Measurements from ENCODE around the gene PKHD1.

DNA sequence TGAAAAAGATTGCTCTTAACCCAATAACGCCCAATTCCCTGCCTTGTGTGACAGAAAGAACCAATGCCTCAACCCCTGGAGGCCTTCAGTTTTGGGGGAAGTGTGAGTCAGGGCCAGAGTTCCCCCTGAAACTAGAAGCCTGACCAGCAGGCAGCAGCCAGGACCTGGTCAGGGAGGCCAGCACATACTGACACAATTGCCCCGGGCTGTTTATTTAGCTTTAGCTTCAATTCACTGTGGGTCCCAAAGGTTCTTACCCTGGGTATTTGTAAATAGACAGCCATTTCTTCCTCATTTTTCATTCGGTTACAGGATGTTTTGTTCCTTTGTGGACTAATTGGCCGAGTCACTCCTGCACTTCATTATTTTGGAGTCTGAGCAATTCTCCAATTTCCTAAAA is 195.6 kb downstream of the PKHD1 start:
- TF ChIP-seq, protein P1, sequence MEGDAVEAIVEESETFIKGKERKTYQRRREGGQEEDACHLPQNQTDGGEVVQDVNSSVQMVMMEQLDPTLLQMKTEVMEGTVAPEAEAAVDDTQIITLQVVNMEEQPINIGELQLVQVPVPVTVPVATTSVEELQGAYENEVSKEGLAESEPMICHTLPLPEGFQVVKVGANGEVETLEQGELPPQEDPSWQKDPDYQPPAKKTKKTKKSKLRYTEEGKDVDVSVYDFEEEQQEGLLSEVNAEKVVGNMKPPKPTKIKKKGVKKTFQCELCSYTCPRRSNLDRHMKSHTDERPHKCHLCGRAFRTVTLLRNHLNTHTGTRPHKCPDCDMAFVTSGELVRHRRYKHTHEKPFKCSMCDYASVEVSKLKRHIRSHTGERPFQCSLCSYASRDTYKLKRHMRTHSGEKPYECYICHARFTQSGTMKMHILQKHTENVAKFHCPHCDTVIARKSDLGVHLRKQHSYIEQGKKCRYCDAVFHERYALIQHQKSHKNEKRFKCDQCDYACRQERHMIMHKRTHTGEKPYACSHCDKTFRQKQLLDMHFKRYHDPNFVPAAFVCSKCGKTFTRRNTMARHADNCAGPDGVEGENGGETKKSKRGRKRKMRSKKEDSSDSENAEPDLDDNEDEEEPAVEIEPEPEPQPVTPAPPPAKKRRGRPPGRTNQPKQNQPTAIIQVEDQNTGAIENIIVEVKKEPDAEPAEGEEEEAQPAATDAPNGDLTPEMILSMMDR (IDR thresholded peaks at IDR 0.05; ENCODE audit: insufficient read depth, low read length), result no peak
- TF ChIP-seq GABPA (IDR thresholded peaks at IDR 0.05; ENCODE audit: low read depth), result no peak
- TF ChIP-seq POLR2AphosphoS5 (IDR thresholded peaks at IDR 0.05; ENCODE audit: low read depth), result no peak
- TF ChIP-seq, protein P2, sequence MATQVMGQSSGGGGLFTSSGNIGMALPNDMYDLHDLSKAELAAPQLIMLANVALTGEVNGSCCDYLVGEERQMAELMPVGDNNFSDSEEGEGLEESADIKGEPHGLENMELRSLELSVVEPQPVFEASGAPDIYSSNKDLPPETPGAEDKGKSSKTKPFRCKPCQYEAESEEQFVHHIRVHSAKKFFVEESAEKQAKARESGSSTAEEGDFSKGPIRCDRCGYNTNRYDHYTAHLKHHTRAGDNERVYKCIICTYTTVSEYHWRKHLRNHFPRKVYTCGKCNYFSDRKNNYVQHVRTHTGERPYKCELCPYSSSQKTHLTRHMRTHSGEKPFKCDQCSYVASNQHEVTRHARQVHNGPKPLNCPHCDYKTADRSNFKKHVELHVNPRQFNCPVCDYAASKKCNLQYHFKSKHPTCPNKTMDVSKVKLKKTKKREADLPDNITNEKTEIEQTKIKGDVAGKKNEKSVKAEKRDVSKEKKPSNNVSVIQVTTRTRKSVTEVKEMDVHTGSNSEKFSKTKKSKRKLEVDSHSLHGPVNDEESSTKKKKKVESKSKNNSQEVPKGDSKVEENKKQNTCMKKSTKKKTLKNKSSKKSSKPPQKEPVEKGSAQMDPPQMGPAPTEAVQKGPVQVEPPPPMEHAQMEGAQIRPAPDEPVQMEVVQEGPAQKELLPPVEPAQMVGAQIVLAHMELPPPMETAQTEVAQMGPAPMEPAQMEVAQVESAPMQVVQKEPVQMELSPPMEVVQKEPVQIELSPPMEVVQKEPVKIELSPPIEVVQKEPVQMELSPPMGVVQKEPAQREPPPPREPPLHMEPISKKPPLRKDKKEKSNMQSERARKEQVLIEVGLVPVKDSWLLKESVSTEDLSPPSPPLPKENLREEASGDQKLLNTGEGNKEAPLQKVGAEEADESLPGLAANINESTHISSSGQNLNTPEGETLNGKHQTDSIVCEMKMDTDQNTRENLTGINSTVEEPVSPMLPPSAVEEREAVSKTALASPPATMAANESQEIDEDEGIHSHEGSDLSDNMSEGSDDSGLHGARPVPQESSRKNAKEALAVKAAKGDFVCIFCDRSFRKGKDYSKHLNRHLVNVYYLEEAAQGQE (IDR thresholded peaks at IDR 0.05; ENCODE audit: insufficient replicate concordance, low read depth), result no peak
- TF ChIP-seq SPI1 (IDR thresholded peaks at IDR 0.05; ENCODE audit: borderline replicate concordance, low read depth), result no peak

All from HL-60 (cell line).